HepG2 (cell line): ENCODE data around the gene NACC2. TPM values are rescaled to one million over a fixed set of nuclear protein-coding genes. Genes with fewer than 3 reads are reported as not detected.

Experiments used
- ATAC-seq: fragments of 200-7000 bp; cut with Tn5 transposase; 3 replicates; pipeline ENCODE4 v1.9.1; 2020; ENCODE audit warnings: mild to moderate bottlenecking, moderate library complexity
- BruUV-seq: library from RNA; stranded (reverse); fragments of 400-500 nt; replicated peaks from 2 replicates; lab custom pipeline; 2021; lab: Mats Ljungman, UMichigan
- CTCF ChIA-PET: fragments of 300-600 bp; formaldehyde crosslinking; extraction: SDS; loops from one replicate; lab custom pipeline; 2021; ENCODE audit warnings: low total read pairs, inconsistent platforms, low intra/inter-chr PET ratio; lab: Yijun Ruan, JAX
- POLR2A ChIA-PET: fragments of 350-600 bp; sonication (Branson Sonifier 250); formaldehyde crosslinking; loops from one replicate; lab custom pipeline; 2020; ENCODE audit warnings: antibody characterized with exemption, inconsistent platforms; lab: Yijun Ruan, JAX
- DNase-seq: peaks from one replicate; pipeline ENCODE4 v3.0.0-alpha.2; 2015; ENCODE audit warnings: low spot score
- FAIRE-seq: peaks from 3 replicates; lab custom pipeline; 2011; peaks lifted over from hg19 to GRCh38; lab: Jason Lieb, UNC
- H2AFZ ChIP-seq: one replicate; pipeline ENCODE4 v1.6.1; 2011; ENCODE audit warnings: low read length, inconsistent platforms
- H3K27ac ChIP-seq: fragments of 300-600 bp; 3 replicates; pipeline ENCODE4 v1.8.0; 2011; ENCODE audit warnings: mixed run types, mild to moderate bottlenecking, mixed read lengths, low read length, inconsistent platforms; ENCODE audit not compliant: insufficient read depth; ENCODE audit errors: extremely low read length
- H3K27me3 ChIP-seq, 2 experiments: fragments of 200-600 bp in 1 of 2; 2 replicates in 1 of 2; 3 replicates in 1 of 2; pipeline versions ENCODE4 v1.6.0 to v1.8.0; 2011; ENCODE audit warnings: low read length in 2 of 2, mild to moderate bottlenecking in 2 of 2, moderate library complexity in 2 of 2, inconsistent platforms in 1 of 2; ENCODE audit not compliant: insufficient read depth in 2 of 2, control insufficient read depth in 1 of 2
- H3K36me3 ChIP-seq, 2 experiments: fragments of 200-600 bp in 1 of 2; replicated peaks in 1 of 2; 2 replicates in 1 of 2; 3 replicates in 1 of 2; pipeline versions ENCODE4 v1.5.1 to v1.8.0; 2011; ENCODE audit warnings: low read length in 2 of 2, inconsistent platforms in 1 of 2; ENCODE audit not compliant: insufficient read depth in 2 of 2, control insufficient read depth in 1 of 2
- H3K4me1 ChIP-seq: 2 replicates; pipeline ENCODE4 v1.5.1; 2012; ENCODE audit warnings: low read length, inconsistent platforms; ENCODE audit not compliant: insufficient read depth
- H3K4me2 ChIP-seq: 2 replicates; pipeline ENCODE4 v1.6.0; 2011; ENCODE audit warnings: low read depth, low read length, inconsistent platforms
- H3K4me3 ChIP-seq, 3 experiments: fragments of 200-600 bp in 1 of 3; sonication (generic), shearing (Covaris generic) in 1 of 3; replicated peaks in 1 of 3; 2 replicates each; pipeline ENCODE4 v1.5.1; 2011 to 2016; ENCODE audit warnings: low read length in 3 of 3, inconsistent platforms in 2 of 3, low read depth in 2 of 3, mild to moderate bottlenecking in 2 of 3, control low read depth in 1 of 3, mixed read lengths in 1 of 3; ENCODE audit not compliant: insufficient read depth in 1 of 3
- H3K79me2 ChIP-seq: one replicate; pipeline ENCODE4 v1.6.1; 2011; ENCODE audit warnings: low read length, inconsistent platforms; ENCODE audit not compliant: insufficient read depth
- H3K9ac ChIP-seq: 2 replicates; pipeline ENCODE4 v1.6.0; 2011; ENCODE audit warnings: mild to moderate bottlenecking, low read depth, low read length, inconsistent platforms; ENCODE audit not compliant: insufficient read depth
- H3K9me3 ChIP-seq: 2 replicates; pipeline ENCODE4 v1.5.1; 2012; ENCODE audit warnings: mild to moderate bottlenecking, low read length
- H4K20me1 ChIP-seq: 2 replicates; pipeline ENCODE4 v1.6.0; 2011; ENCODE audit warnings: inconsistent platforms, mild to moderate bottlenecking, low read length, moderate library complexity; ENCODE audit not compliant: insufficient read depth
- AGO2 ChIP-seq: fragments of 200-400 bp; formaldehyde crosslinking; optimal IDR thresholded peaks from 2 replicates; pipeline ENCODE3; 2017; ENCODE audit warnings: mild to moderate bottlenecking, low read depth, low read length, moderate library complexity
- EEA1 ChIP-seq: sonication (generic); formaldehyde crosslinking; IDR thresholded peaks from 2 replicates; pipeline ENCODE4 v1.5.1; 2020; ENCODE audit warnings: mild to moderate bottlenecking, missing genetic modification reagents, borderline replicate concordance
- IKZF4 ChIP-seq: sonication (generic); formaldehyde crosslinking; IDR thresholded peaks from 2 replicates; pipeline ENCODE4 v1.5.1; 2020; ENCODE audit warnings: borderline replicate concordance, mild to moderate bottlenecking, low read depth, missing genetic modification reagents; ENCODE audit errors: not compliant biosample characterization
- JARID2 ChIP-seq: sonication (generic); formaldehyde crosslinking; IDR thresholded peaks from 2 replicates; pipeline ENCODE4 v1.8.1; 2023; ENCODE audit warnings: missing genetic modification reagents, inconsistent platforms; ENCODE audit not compliant: insufficient replicate concordance
- KAT8 ChIP-seq: IDR thresholded peaks from 2 replicates; pipeline ENCODE4 v1.6.1; 2016; ENCODE audit warnings: missing genetic modification reagents, missing compliant biosample characterization
- ONECUT2 ChIP-seq: sonication (generic); formaldehyde crosslinking; IDR thresholded peaks from 2 replicates; pipeline ENCODE4 v1.4.0; 2020; ENCODE audit warnings: missing genetic modification reagents
- TBX3 ChIP-seq: fragments of 450-650 bp; IDR thresholded peaks from 2 replicates; pipeline ENCODE4 v1.6.1; 2017; ENCODE audit warnings: antibody characterized with exemption, mild to moderate bottlenecking, inconsistent platforms, borderline replicate concordance
- ZBTB38 ChIP-seq: sonication (generic); formaldehyde crosslinking; IDR thresholded peaks from 2 replicates; pipeline ENCODE4 v1.5.1; 2020; ENCODE audit warnings: mild to moderate bottlenecking, missing genetic modification reagents
- ZNF333 ChIP-seq: sonication (generic); formaldehyde crosslinking; IDR thresholded peaks from 2 replicates; pipeline ENCODE4 v1.4.0; 2020; ENCODE audit warnings: mild to moderate bottlenecking, missing genetic modification reagents, borderline replicate concordance
- ZNF780A ChIP-seq: sonication (generic); formaldehyde crosslinking; IDR thresholded peaks from 2 replicates; pipeline ENCODE4 v1.8.0; 2022; ENCODE audit warnings: mild to moderate bottlenecking, missing genetic modification reagents, moderate library complexity
- ZNF792 ChIP-seq: IDR thresholded peaks from 2 replicates; pipeline ENCODE4 v1.6.1; 2016
- WGBS: methylation state at CpG from one replicate; pipeline ENCODE4 v1.1.6; 2017; ENCODE audit warnings: low lambda C conversion rate; 5-methylcytosine and 5-hydroxymethylcytosine counted together
- in situ Hi-C: cut with HindIII; loops from 2 replicates; pipeline ENCODE4 v1.10.0; 2017; ENCODE audit warnings: low pct_unique_long_range_greater_than_20kb; ENCODE audit not compliant: extremely low pct_ligation_motif_present
- intact Hi-C: fragments of 100-400 bp; cut with micrococcal nuclease; formaldehyde crosslinking; loops from one replicate; pipeline ENCODE4 v1.10.0; 2022; ENCODE audit not compliant: unreplicated experiment
- polyA plus RNA-seq, 8 experiments: library from polyadenylated mRNA; depleted of rRNA in 3 of 8; stranded (reverse) in 7 of 8; unstranded in 1 of 8; fragments of >200 nt; fragmentation: Illumina TruSeq in 4 of 8; extraction: Trizol in 4 of 8; gene quantifications; 2 replicates each; pipeline versions ENCODE4 v1.2.1 to v1.2.3, GENCODE V29; 2011 to 2016; ENCODE audit warnings: low read depth in 4 of 8, missing spikeins in 1 of 8, mixed read lengths in 1 of 8; ENCODE audit not compliant: insufficient read depth in 1 of 8
- total RNA-seq, 5 experiments: library from RNA; depleted of rRNA; stranded (reverse); fragments of >200 nt; fragmentation: Illumina TruSeq; extraction: Trizol; gene quantifications; 2 replicates each; pipeline ENCODE4 v1.2.3, GENCODE V29; 2016; ENCODE audit warnings: low read depth in 1 of 5
- TF ChIP-seq, protein P1 (sequence below): sonication (generic); formaldehyde crosslinking; IDR thresholded peaks from 2 replicates; pipeline ENCODE4 v1.4.0; 2020; ENCODE audit warnings: missing genetic modification reagents, mild to moderate bottlenecking, borderline replicate concordance

The NACC2 gene
- total and polyA plus RNA-seq, 2 of the 13 experiments (the other 11 are each of a cell fraction or from before 2014, with no cell fraction given), result 5.9 to 12.3 TPM

DNA sequence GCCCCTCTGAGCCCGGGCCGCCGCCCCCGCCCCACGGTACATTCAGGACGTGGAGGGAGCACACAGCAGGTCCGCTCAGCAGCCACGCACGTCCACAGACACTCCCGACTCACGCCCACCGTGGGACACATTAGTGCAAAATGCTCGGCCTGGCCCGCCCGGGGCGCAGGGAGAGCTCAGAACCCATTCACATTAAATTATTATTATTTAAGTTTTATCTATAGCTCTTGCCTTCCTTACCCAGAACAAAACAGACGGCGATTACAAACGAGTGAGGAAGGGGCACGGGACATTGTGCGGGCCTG is 86.4 kb downstream of the NACC2 start:
- Histone ChIP-seq H3K27me3 (no peaks in the 10 kb centered on the region), H3K9me3 (no peaks in the 10 kb centered on the region), H3K4me2 (peak overlapping the region; percentile 91), H3K79me2 (peaks cover 5% of the 10 kb centered on the region), H3K27ac (peak overlapping the region; percentile 89), H3K36me3 (no peaks in the 10 kb centered on the region), H2AFZ (no peak overlapping the region)
- in situ Hi-C loops, result no loop called here
- ChIA-PET CTCF (no interaction called here), POLR2A (interaction anchor here (0.7 to 3.5 kb wide), 5 partner anchors 15 to 111 kb away, joined by 3 to 96 read pairs (median 5); partner anchors contain the start of gene TMEM250)
- WGBS, result 63% methylated on average over 20 of the region's 21 CpGs
- intact Hi-C loops, result loop anchor here (1.0 kb wide), 1 partner anchor 16 kb away; no protein-coding TSS in a partner anchor
- BruUV-seq, result no TSS peak
- TF ChIP-seq ZNF792 (CRISPR knock-in tag) (no peak), IKZF4 (CRISPR knock-in tag) (no peak), ZBTB38 (CRISPR knock-in tag) (peak; percentile 50; the same call in 1 of the 2 replicates), AGO2 (peak; percentile 78)
- TF ChIP-seq, all 625 proteins: peak for 2
- FAIRE-seq (no peak), DNase-seq (no peak), ATAC-seq (no peak)
- Histone ChIP-seq H4K20me1 (no peaks in the 10 kb centered on the region), H3K9ac (peak overlapping the region; percentile 71; the same call in 1 of the 2 replicates), H3K4me1 (peaks cover 98% of the 10 kb centered on the region), H3K4me3 (peak overlapping the region in 2 of 3 experiments; percentile 42 to 69; a peak in 2 of 6 replicates)

DNA sequence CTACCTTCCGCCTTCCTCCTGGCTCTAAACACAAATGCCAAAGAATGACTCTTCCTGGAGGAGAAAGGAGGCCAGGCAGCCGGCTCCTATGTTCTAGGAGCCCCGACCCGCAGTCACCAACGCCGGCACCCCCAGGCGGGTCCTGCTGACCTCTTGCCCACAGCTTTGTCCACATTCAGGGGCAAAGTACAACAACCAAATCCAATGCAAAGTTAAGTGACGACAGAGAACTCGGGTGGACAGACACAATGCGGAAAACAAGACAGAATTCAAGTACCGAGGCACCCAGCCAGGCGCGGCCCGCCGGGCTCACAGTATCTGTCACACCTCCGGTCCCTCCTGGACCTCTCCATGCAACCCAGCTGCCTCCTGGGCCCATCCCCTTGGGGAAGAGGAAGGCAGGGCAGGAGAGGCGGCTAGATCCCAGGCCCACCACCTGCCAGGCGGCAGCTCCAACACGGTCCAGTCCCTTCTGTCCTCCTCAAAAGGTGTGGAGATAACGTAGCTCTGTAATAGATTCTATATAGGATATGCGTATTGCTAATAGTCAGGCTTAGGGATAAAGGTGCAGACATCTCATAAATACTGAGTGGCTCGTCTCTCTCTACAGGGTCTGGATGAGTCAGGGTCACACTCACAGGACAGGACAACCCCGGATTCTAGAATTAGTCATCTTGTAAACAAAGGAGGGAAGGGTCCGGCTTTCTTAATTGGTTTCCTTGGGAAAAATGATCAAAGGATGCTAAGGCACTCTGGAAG is 87.0 kb downstream of the NACC2 start:
- H3K36me3 ChIP-seq, result no peaks in the 10 kb centered on the region
- TF ChIP-seq, protein P1, sequence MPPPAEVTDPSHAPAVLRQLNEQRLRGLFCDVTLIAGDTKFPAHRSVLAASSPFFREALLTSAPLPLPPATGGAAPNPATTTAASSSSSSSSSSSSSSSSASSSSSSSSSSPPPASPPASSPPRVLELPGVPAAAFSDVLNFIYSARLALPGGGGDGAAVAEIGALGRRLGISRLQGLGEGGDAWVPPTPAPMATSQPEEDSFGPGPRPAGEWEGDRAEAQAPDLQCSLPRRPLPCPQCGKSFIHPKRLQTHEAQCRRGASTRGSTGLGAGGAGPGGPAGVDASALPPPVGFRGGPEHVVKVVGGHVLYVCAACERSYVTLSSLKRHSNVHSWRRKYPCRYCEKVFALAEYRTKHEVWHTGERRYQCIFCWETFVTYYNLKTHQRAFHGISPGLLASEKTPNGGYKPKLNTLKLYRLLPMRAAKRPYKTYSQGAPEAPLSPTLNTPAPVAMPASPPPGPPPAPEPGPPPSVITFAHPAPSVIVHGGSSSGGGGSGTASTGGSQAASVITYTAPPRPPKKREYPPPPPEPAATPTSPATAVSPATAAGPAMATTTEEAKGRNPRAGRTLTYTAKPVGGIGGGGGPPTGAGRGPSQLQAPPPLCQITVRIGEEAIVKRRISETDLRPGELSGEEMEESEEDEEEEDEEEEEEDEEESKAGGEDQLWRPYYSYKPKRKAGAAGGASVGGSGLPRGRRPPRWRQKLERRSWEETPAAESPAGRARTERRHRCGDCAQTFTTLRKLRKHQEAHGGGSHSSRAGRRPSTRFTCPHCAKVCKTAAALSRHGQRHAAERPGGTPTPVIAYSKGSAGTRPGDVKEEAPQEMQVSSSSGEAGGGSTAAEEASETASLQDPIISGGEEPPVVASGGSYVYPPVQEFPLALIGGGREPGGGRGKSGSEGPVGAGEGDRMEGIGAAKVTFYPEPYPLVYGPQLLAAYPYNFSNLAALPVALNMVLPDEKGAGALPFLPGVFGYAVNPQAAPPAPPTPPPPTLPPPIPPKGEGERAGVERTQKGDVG, result no peak
- TF ChIP-seq ZNF333 (CRISPR knock-in tag), result no peak
- no peak for TF ChIP-seq TBX3
- TF ChIP-seq KAT8 (CRISPR knock-in tag), result peak; percentile 56; the same call in 1 of the 2 replicates
- TF ChIP-seq EEA1 (CRISPR knock-in tag), result no peak
- TF ChIP-seq ZNF780A, result no peak
- TF ChIP-seq ONECUT2 (CRISPR knock-in tag), result no peak
- no peak for TF ChIP-seq JARID2 (CRISPR knock-in tag)

More for the DNA sequence above, 87.0 kb downstream of the NACC2 start:
- no peaks in the 10 kb centered on the region for H4K20me1 ChIP-seq
- peaks cover 5% of the 10 kb centered on the region for H3K79me2 ChIP-seq
- H3K9ac ChIP-seq, result peak overlapping the region; percentile 71
- CTCF ChIA-PET, result no interaction called here
- H3K27ac ChIP-seq, result peak overlapping the region; percentile 89
- in situ Hi-C loops, result no loop called here
- H3K27me3 ChIP-seq, result no peaks in the 10 kb centered on the region
- WGBS, result 4% methylated on average over 21 of the region's 24 CpGs
- FAIRE-seq (no peak), DNase-seq (peak; percentile 83), ATAC-seq (peak; percentile 21)
- POLR2A ChIA-PET, result interaction anchor here (1.0 to 3.5 kb wide), 6 partner anchors 15 to 111 kb away, joined by 3 to 96 read pairs (median 5); partner anchors contain the start of gene TMEM250
- no peaks in the 10 kb centered on the region for H3K9me3 ChIP-seq
- BruUV-seq, result TSS peak; percentile 74
- no peak overlapping the region for H2AFZ ChIP-seq
- H3K4me1 ChIP-seq, result peaks cover 99% of the 10 kb centered on the region
- peak overlapping the region; percentile 11 to 69 (median 42) for H3K4me3 ChIP-seq
- peak overlapping the region; percentile 91 for H3K4me2 ChIP-seq
- intact Hi-C loops, result loop anchor here (1.0 kb wide), 1 partner anchor 16 kb away; no protein-coding TSS in a partner anchor
